GM18502 (cell line): ENCODE results near the gene KLHL41.
"Not testable (repeated sequence)": the region's sequence is repeated elsewhere in the genome, so short reads cannot be mapped to it uniquely, and the experiment has no call there.

Experiments used
- ATAC-seq: cut with Tn5 transposase; IDR thresholded peaks from one replicate; pipeline ENCODE4 v1.9.1; 2021; ENCODE audit warnings: mild to moderate bottlenecking; ENCODE audit not compliant: unreplicated experiment, poor library complexity

Gene KLHL41

DNA sequence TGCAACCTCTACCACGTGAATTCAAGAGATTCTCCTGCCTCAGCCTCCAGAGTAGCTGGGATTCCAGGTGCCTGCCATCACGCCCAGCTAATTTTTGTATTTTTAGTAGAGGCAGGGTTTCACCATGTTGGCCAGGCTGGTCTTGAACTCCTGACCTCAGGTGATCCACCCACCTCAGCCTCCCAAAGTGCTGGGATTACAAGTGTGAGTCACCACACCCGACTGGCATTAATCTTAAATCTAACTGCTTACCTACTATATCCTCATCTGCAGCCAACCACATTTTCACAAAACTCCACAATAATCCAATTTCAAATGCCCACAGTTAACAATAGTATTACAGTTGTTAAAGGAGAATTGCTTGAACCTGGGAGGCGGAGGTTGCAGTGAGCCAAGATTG lies 61.2 kb downstream of the KLHL41 start:
- not testable (repeated sequence) for ATAC-seq

DNA sequence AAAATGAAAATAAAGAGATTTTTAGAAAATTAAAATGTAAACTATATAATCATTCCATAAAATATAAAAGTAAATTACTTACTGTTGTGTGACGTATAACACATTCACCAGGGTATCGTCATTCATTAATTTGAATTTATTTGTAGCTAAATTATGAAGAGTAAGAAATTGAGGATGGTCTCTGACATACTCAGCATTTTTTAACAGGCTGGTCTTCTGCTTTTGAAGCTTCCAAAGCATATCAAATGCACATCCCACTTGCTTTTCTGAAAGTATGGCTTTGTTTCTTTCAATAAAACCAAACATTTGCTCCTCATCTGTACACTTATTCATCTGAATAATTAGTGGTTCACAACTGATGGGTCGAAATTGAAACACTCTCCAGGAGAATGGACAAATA lies 62.1 kb downstream of the KLHL41 start:
- no peak for ATAC-seq

DNA sequence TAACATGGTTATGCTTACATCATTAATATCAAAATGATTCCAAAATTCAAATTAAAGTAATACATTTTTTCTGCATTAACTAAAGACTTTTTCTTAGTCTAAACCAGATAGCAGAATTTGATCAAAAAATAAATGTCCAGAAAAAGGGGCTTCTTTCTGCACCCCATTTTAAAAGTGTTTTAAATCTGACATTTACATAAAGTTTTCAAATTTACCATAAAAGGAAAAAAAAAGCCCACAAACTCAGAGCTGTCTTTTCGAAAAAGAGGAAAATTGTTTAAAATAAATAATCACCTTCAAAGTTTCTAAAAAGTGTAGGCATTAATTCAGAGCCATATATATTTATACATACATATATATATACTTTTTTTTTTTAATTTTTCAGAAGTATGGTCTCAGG lies 62.7 kb downstream of the KLHL41 start:
- ATAC-seq, result no peak

DNA sequence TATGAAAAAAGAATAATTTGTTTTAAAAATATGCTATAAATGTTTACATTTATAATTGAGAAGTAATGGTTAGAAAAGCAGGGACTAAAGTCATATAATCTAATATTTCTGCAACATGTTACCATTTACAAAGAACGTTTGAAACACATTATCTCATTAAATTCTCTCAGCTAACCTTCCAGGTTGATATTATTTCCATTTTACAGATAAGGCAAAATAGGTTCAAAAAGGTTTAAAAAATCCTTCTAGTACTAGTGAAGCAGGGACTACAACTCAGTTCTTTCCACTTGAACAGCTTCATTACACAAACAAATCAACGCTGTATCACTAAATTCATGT lies 63.3 kb downstream of the KLHL41 start:
- no peak for ATAC-seq

DNA sequence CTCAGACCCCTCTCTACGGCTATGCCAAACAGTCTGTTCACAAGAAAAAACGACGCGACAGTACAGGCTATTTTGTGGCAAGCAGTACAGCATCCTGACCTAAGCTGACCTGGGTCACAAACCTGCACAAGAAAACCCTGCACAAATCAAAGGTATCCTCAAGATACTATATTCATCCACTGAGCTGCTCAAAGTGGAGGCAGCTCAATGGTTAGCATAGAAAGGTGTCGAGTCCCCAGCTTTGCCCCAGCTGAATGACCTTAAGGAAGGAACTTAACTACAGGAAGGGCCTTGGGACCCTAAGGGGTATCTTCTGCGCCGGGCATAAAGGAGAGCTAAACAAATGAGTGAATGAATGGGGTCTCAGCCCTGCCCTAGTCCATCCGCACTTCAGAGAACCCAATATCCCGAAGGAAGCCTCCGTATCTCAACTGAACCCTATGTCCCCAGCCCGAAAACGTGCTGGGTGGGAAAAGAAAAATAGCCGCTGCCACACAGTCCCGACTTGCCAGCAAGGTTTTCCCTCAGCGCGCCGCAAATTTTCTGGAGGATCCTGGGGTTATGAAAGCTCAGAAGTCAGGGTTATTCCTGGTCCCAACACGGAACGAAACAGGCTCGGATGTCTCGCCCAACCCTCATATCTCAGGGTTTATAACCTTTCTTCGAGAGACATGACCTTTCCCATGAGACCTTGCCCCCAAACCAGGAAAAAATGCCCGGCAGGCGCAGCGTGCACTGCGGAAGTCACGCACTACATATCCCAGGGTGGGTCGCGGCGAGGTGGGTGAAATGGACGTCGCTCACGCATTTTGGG lies 63.9 kb downstream of the KLHL41 start, which contains the start of gene FASTKD1:
Gene FASTKD1 (minus strand): TSS at position 706 of the 814 bp plus-strand sequence. CDS start 1,836 bp downstream, outside the sequence.
- ATAC-seq, result peak; percentile 98

DNA sequence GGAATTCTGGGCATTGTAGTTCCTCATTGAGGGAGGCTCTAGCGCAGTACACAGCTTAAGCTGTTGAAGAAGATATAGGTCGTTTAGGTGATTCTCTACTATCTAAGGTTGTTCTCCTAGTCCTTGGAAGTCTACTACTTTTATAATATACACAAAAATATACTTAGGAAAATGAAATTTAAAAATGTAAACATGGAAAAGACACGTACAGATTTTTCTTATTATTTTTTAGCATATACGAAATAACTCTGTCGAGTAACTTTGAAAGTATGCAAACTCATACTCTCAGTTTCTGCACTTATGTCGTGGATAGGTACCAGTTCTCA lies 64.4 kb downstream of the KLHL41 start:
- no peak for ATAC-seq

DNA sequence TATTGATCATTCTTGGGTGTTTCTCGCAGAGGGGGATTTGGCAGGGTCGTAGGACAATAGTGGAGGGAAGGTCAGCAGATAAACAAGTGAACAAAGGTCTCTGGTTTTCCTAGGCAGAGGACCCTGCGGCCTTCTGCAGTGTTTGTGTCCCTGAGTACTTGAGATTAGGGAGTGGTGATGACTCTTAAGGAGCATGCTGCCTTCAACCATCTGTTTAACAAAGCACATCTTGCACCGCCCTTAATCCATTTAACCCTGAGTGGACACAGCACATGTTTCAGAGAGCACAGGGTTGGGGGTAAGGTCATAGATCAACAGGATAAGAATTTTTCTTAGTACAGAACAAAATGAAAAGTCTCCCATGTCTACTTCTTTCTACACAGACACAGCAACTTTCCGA lies 65.0 kb downstream of the KLHL41 start:
- ATAC-seq, result not testable (repeated sequence)

DNA sequence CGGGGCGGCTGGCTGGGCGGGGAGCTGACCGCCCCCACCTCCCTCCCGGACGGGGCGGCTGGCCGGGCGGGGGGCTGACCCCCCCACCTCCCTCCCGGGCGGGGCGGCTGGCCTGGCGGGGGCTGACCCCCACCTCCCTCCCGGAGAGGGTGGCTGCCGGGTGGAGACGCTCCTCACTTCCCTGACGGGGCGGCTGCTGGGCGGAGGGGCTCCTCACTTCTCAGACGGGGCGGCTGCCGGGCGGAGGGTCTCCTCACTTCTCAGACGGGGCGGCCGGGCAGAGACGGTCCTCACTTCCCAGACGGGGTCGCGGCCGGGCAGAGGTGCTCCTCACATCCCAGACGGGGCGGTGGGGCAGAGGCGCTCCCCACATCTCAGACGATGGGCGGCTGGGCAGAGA lies 65.8 kb downstream of the KLHL41 start:
- ATAC-seq, result not testable (repeated sequence)
